NCI-H2107 treated with DMSO at 0.1 percent for 48 hours (cell line): Measurements from ENCODE around the gene NRG3.

Experiments used
- DNase-seq: peaks from one replicate; lab custom pipeline; 2025; ENCODE audit not compliant: unreplicated experiment; lab: John Stamatoyannopoulos, UW

Gene NRG3

GRCh38 chr10:82883603-82884002, 1008.6 kb downstream of the NRG3 start:
- no peak for DNase-seq

DNA sequence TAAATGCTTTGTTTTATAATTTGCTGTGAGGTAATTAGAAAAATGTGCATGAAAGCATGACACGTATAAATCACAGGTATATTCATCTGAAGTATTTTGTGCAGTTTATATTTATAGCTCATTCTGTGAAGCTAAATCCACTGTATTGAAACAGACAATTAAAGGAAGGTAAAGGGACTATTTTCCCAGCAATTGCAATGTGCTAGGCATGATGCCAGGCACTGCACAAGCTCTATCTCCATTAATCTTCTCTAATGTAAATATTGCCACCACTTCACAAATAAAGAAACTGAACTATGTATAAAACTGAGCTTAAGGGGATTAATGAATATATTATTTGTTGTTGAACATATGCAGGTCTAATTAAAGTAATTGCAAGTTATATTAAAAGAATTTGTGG, 1012.5 kb downstream of the NRG3 start:
- no peak for DNase-seq

- no peak for DNase-seq
Observed at GRCh38 chr10:82888809-82889455, 1013.9 kb downstream of the NRG3 start.

- no peak for DNase-seq
Observed at GRCh38 chr10:82889728-82890127, 1014.7 kb downstream of the NRG3 start.

GRCh38 chr10:82890573-82890972, 1015.6 kb downstream of the NRG3 start:
- no peak for DNase-seq

- DNase-seq, result no peak
Observed at GRCh38 chr10:82908096-82908495, 1033.1 kb downstream of the NRG3 start.

DNA sequence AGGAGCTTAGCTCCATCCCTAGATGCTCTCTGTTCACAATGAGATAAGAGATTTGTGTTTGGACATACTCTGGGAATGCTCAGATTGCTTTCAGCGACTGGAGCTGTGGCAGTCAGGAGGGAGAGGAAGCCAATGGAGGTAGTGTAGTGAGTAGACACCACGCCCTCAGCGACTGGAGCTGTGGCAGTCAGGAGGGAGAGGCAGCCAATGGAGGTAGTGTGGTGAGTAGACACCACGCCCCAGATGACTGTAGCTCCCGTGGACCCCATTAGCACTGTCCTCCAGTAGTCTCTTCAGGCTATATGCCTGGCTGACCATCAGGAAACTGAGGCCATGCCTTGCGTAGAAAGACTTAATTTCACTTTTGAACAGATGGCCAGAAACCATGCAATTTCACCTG, 1033.8 kb downstream of the NRG3 start:
- no peak for DNase-seq

DNA sequence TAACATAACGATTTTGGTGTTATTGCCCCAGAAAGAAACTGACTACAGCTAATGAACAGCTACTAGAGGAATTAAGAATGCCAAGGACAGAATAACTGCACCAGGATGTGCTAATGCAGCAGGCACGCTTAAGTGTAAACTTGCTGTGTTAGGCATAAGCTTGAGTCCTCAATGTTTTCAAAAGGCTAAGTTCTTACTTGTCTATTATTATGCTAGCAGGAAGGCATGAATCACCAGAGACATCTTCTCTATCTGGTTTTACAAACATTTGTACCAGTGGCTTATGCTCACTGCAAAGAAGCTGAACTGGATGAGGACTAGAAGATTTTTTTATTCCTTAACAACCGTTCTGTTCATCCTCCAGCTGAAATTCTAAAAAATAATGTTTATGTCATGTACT, 1035.3 kb downstream of the NRG3 start:
- no peak for DNase-seq

DNA sequence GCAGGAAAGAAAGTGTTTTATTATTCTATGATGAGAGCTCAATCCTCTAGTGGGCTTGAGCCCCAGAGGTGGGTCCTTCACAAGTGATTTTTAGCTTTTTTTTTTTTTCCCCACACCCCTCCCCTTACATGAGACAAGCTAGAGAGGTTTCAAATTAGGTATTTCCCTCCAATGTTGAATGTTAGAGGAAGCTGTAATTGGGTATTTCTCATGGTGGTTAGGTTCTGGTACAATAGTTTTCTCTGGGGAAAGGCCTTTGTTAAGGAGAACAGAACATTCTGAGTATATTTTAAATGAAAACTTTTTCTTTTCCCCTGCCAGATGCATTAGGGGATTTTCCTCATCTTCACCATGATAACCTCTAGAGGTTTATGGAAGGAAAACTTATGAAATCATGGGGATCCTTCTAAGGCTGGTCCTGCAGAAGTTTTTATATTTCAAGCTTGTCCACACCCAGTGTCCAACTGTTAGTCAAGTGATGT, 1039.7 kb downstream of the NRG3 start:
- no peak for DNase-seq

DNA sequence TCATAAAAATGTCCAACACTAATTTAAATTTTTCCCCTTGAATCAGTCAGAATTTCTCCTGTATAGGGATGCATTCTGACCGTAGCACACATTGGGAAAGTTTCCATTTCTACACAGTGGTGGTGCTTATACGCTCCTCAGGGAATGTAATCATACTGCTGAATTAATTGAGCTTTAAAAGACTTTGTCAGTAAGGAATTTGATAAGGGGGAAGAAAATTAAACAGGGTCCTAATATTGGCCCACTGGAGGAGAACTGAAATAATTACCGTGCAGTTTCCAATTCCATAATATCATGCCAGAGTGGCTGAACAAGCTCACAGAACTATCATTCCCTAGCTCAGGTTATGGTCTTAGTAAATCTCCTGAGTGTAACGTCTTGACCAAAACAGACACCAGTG, 1041.9 kb downstream of the NRG3 start:
- no peak for DNase-seq

DNA sequence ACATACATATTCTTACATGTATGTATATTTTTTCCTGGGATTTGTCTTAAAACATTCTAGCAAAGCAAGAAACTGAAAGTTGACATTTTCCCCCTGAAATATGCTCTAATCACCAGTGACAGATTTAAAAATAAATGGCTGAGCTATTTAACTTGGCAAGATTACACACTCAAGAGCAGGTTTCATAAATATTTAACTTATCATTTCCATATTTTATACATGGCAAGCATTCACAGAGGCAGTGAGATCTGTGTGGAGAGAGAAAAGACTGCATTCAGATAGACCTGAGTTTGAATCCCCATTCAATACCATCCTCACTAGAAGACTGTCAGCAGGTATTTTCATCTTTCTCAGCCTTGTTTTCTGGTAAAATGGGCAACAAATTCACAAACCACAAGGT, 1043.0 kb downstream of the NRG3 start:
- no peak for DNase-seq

DNA sequence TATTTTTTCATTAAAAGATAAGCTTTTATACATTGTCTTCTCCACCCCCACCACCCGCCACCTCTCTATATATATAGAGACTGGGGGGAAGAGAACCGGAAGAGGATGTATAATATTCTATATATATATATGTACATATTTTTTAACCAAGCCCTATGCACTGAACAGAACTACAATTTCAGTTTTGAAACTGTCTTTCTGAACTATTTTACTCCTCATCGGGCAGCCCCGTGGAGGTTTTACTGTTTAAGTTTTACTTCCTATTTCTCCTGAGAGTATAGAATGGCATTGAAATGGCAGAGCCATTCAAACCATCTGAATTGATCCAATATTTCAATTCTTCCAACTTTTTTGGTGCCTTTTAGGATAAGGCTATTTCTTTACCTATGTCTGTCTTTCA, 1047.1 kb downstream of the NRG3 start:
- DNase-seq, result no peak

DNA sequence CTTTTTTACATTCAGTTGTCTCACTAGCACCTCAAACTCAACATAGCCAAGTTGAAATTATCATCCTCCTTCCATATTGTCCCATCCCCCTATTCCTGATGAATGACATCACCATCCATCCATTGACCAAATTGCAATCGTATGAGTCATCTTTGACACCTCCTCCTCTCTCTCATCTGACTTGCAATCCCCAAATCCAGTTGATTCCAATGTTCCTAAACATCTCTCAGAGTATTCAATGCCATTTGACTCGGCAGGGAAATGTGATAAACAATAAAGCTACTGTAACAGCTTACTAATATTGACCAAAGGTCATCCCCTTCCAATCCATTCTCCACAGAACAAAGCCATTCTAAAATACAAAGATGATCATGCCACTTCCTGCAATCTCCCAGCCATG, 1047.8 kb downstream of the NRG3 start:
- DNase-seq, result no peak

GRCh38 chr10:82924711-82925110, 1049.7 kb downstream of the NRG3 start:
- DNase-seq, result no peak

DNA sequence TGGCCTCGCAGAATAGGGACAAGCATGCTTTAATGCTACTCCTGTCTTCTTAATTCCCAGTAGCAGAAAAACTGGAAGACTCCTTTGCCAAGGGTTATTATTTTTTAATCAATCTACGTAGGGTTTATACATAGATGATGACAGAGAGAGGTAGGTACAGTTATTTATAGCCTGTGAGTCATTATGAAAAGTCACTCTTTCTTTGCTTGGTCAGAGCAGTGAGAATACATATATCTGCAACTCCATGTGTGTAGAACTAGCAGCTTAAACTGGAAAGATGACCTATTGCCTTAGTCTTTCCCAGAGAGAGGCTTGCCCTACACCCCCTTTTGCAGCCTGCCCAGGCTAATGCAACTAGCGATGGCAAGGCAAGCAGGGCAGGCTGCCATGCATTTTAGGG, 1050.6 kb downstream of the NRG3 start:
- DNase-seq, result no peak

GRCh38 chr10:82932451-82932850, 1057.5 kb downstream of the NRG3 start:
- no peak for DNase-seq

- DNase-seq, result no peak
Observed at GRCh38 chr10:82934429-82934828, 1059.4 kb downstream of the NRG3 start.

DNA sequence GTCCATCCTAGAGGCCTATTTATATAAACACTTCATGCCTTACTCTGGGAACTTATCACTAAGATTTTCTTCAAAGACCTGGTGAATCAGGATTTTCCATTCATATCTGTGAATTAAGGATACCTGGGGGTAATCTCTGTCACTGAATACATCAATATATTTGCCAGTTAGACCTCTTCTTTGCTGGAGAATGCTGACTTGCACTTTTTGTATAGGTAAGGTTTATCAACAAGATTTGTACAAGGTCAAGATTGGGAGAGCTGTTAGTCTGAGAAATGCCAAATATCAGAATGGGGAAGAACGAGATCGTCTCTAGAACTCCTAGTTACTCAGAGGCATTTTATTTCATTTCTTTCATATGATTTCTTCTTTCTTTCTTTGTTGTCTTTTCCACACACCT, 1060.0 kb downstream of the NRG3 start:
- DNase-seq, result no peak

GRCh38 chr10:82938331-82938730, 1063.3 kb downstream of the NRG3 start:
- DNase-seq, result no peak

GRCh38 chr10:82942286-82943099, 1067.5 kb downstream of the NRG3 start:
- no peak for DNase-seq

DNA sequence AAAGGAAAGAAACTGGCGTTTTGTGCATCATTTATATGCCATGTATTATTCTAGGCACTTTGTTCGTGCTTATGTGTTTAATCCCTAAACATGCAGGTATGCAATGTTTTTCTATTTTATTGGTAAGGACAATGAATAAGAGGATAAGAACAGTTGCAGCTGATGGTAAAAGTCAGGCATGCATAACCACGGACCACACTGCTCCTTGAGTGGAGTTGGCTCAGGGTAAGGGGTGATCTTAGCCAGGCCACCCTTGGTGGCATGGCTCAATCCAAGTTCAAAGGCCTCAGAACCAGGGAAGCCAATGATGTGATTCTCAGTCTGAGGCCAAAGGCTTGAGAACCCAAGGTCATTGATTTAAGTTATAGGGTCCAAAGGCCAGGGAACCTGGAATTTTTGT, 1068.1 kb downstream of the NRG3 start:
- no peak for DNase-seq

DNA sequence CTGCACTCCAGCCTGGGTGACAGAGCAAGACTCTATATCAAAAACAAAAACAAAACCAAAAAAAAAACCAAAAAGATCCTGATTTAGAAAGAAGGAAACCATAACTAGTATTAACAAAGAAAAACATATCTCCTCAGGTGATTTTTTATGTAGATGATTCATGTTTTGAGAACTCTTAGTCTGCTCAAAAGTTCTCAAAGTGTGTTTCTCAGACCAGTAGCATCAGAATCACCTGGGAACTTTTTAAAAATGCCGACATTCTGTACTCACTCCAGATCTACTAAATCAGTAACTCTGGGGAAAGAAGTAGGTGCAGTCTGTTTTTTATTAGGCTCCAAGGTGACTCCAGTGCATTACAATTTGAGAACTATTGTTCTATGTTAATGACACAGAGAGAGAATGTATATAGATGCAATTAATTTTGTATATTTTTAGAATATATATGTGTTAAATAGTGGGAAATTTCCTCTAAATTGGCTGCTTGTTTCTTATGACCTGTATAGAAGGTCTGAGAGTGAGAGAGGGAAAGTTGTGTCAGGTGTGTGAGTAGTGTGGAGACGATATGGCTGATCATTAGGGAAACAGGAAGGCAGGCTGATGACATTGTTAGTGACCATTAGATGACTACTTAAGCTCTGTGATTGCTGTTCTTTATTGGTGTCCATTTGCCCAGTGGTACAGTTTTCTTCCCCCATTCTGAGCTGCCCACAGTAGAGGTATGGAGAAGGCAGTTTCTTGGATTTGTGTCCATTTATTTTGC, 1075.0 kb downstream of the NRG3 start:
- DNase-seq, result no peak
